SK-N-SH treated with all-trans-retinoic acid at 6 μM for 48 hours (cell line): ENCODE results near the gene PTH1R.

ENCODE experiments used
- ATAC-seq: fragments of 200-7000 bp; cut with Tn5 transposase; 3 replicates; pipeline ENCODE4 v1.9.1; 2020; ENCODE audit warnings: mild to moderate bottlenecking, moderate library complexity
- ARNTL ChIP-seq: fragments of 450-650 bp; formaldehyde crosslinking; IDR thresholded peaks from 2 replicates; pipeline ENCODE4 v1.5.0; 2020; ENCODE audit warnings: low read depth, mild to moderate bottlenecking, moderate library complexity, borderline replicate concordance
- BACH2 ChIP-seq: fragments of 250-450 bp; sonication (Bioruptor Pico); IDR thresholded peaks from 2 replicates; pipeline ENCODE4 v1.9.0; 2021; ENCODE audit warnings: mild to moderate bottlenecking, borderline replicate concordance
- CREB5 ChIP-seq: fragments of 250-450 bp; sonication (Bioruptor Pico); IDR thresholded peaks from 2 replicates; pipeline ENCODE4 v1.5.1; 2020; ENCODE audit warnings: low read depth, mild to moderate bottlenecking, moderate library complexity
- CSDC2 ChIP-seq: fragments of 250-450 bp; sonication (Bioruptor Pico); IDR thresholded peaks from 2 replicates; pipeline ENCODE4 v1.5.0; 2020; ENCODE audit warnings: mild to moderate bottlenecking, moderate library complexity
- CSRNP3 ChIP-seq: fragments of 250-450 bp; sonication (Bioruptor Pico); IDR thresholded peaks from 2 replicates; pipeline ENCODE4 v1.5.1; 2021; ENCODE audit warnings: mild to moderate bottlenecking, moderate library complexity
- ESRRG ChIP-seq: fragments of 250-450 bp; sonication (Bioruptor Pico); IDR thresholded peaks from 2 replicates; pipeline ENCODE4 v1.6.1; 2021; ENCODE audit warnings: mild to moderate bottlenecking
- GLIS3 ChIP-seq: fragments of 250-450 bp; sonication (Bioruptor Pico); IDR thresholded peaks from 2 replicates; pipeline ENCODE4 v1.5.0; 2020; ENCODE audit warnings: mild to moderate bottlenecking, moderate library complexity
- ISL1 ChIP-seq: fragments of 250-450 bp; sonication (Bioruptor Pico); IDR thresholded peaks from 2 replicates; pipeline ENCODE4 v2.1.2; 2022; ENCODE audit warnings: mild to moderate bottlenecking, moderate library complexity
- OSR1 ChIP-seq: fragments of 250-450 bp; sonication (Bioruptor Pico); IDR thresholded peaks from 2 replicates; pipeline ENCODE4 v1.8.0; 2022; ENCODE audit warnings: moderate library complexity, mild to moderate bottlenecking, inconsistent platforms
- PATZ1 ChIP-seq: fragments of 250-450 bp; sonication (Bioruptor Pico); IDR thresholded peaks from 2 replicates; pipeline ENCODE4 v1.8.0; 2020; ENCODE audit warnings: mild to moderate bottlenecking, moderate library complexity, borderline replicate concordance
- POU6F1 ChIP-seq: fragments of 250-450 bp; sonication (Bioruptor Pico); IDR thresholded peaks from 2 replicates; pipeline ENCODE4 v1.8.0; 2021; ENCODE audit warnings: low read depth, mild to moderate bottlenecking, moderate library complexity, borderline replicate concordance
- RARB ChIP-seq: fragments of 250-450 bp; sonication (Bioruptor Pico); IDR thresholded peaks from 2 replicates; pipeline ENCODE4 v1.8.0; 2021; ENCODE audit warnings: mild to moderate bottlenecking, moderate library complexity
- SNAI2 ChIP-seq: fragments of 250-450 bp; sonication (Bioruptor Pico); IDR thresholded peaks from 2 replicates; pipeline ENCODE4 v1.5.0; 2020; ENCODE audit warnings: mild to moderate bottlenecking, moderate library complexity
- TCF4 ChIP-seq: fragments of 250-450 bp; sonication (Bioruptor Pico); IDR thresholded peaks from 2 replicates; pipeline ENCODE4 v1.8.0; 2021; ENCODE audit warnings: mild to moderate bottlenecking, moderate library complexity, borderline replicate concordance
- TOX ChIP-seq: fragments of 250-450 bp; sonication (Bioruptor Pico); IDR thresholded peaks from 2 replicates; pipeline ENCODE4 v1.8.0; 2021; ENCODE audit warnings: mild to moderate bottlenecking, moderate library complexity, borderline replicate concordance
- ZC3H10 ChIP-seq: fragments of 250-450 bp; sonication (Bioruptor Pico); IDR thresholded peaks from 2 replicates; pipeline ENCODE4 v1.5.1; 2021; ENCODE audit warnings: mild to moderate bottlenecking, moderate library complexity
- ZFP3 ChIP-seq: fragments of 250-450 bp; sonication (Bioruptor Pico); IDR thresholded peaks from 2 replicates; pipeline ENCODE4 v1.5.0; 2020; ENCODE audit warnings: mild to moderate bottlenecking, moderate library complexity
- ZFP30 ChIP-seq: fragments of 450-650 bp; formaldehyde crosslinking; IDR thresholded peaks from 2 replicates; pipeline ENCODE4 v1.5.0; 2022; ENCODE audit warnings: mild to moderate bottlenecking, moderate library complexity
- ZNF565 ChIP-seq: fragments of 450-650 bp; formaldehyde crosslinking; conservative IDR thresholded peaks from 2 replicates; pipeline ENCODE4 v1.5.0; 2020; ENCODE audit warnings: low read depth, mild to moderate bottlenecking, moderate library complexity
- ZNF70 ChIP-seq: fragments of 450-650 bp; formaldehyde crosslinking; IDR thresholded peaks from 2 replicates; pipeline ENCODE4 v1.5.0; 2020; ENCODE audit warnings: mild to moderate bottlenecking, moderate library complexity
- ZNF8 ChIP-seq: fragments of 450-650 bp; formaldehyde crosslinking; IDR thresholded peaks from 2 replicates; pipeline ENCODE4 v1.5.0; 2020; ENCODE audit warnings: mild to moderate bottlenecking, moderate library complexity

The PTH1R gene

GRCh38 chr3:46852334-46852720 is 25.2 kb upstream of the PTH1R start:
- no peak for TF ChIP-seq ESRRG (CRISPR knock-in tag)
- TF ChIP-seq ISL1 (CRISPR knock-in tag) = no peak
- TF ChIP-seq SNAI2 = no peak
- TF ChIP-seq RARB (CRISPR knock-in tag) = no peak
- no peak for TF ChIP-seq POU6F1
- no peak for TF ChIP-seq CREB5
- TF ChIP-seq TCF4 = no peak
- ATAC-seq = no peak

- no peak for ATAC-seq
- TF ChIP-seq ESRRG (CRISPR knock-in tag) (no peak), CREB5 (no peak), RARB (CRISPR knock-in tag) (no peak), ARNTL (CRISPR knock-in tag) (no peak), CSDC2 (CRISPR knock-in tag) (no peak), ISL1 (CRISPR knock-in tag) (no peak), BACH2 (CRISPR knock-in tag) (no peak), SNAI2 (no peak), POU6F1 (no peak), ZFP3 (CRISPR knock-in tag) (no peak), ZNF565 (CRISPR knock-in tag) (no peak), GLIS3 (CRISPR knock-in tag) (no peak), ZC3H10 (CRISPR knock-in tag) (no peak), ZNF70 (no peak), PATZ1 (no peak)
- TF ChIP-seq, all 23 proteins: peak for 0
Observed at GRCh38 chr3:46852839-46853355, 24.6 kb upstream of the PTH1R start.

- ATAC-seq = no peak
- TF ChIP-seq GLIS3 (CRISPR knock-in tag) (no peak), ARNTL (CRISPR knock-in tag) (no peak), TOX (CRISPR knock-in tag) (no peak), ZNF8 (CRISPR knock-in tag) (no peak), OSR1 (CRISPR knock-in tag) (no peak), ZNF565 (CRISPR knock-in tag) (no peak), CSRNP3 (CRISPR knock-in tag) (no peak), BACH2 (CRISPR knock-in tag) (no peak), CREB5 (no peak), ZFP30 (CRISPR knock-in tag) (no peak), POU6F1 (no peak), ZFP3 (CRISPR knock-in tag) (no peak)
Observed at GRCh38 chr3:46853441-46854415, 23.8 kb upstream of the PTH1R start.
